Measurements from ENCODE around the gene LCN6. TPM values are rescaled to one million over a fixed set of nuclear protein-coding genes. Genes with fewer than 3 reads are reported as not detected.

The LCN6 gene
- total and polyA plus RNA-seq, 10 of the 15 experiments (the other 5 are each of a cell fraction or from before 2014, with no cell fraction given) = not detected

DNA sequence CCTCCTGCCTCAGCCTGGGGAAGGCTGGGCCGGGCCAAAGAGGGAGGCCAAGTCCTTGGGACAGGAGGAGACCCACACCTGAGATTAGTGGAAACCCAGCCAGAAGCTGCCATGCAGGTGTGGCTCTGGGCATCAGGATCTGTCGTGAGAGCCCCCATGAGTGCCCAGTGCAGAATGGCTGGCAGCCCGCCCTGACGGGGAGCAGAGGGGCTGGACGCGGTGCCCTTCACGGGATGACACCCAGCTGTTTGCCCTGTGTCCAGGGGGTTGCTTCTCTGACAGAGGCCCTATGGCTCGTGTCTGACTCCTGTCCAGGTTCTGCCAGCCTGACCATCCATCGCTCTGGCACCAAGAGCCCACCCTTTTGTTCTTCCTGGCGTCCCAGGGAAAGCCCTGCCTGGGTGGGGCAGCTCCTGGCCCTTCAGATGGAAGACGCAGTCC lies 27.4 kb downstream of the LCN6 start:
- H3K4me3 ChIP-seq = no peak overlapping the region
- ATAC-seq (no peak), FAIRE-seq (no peak), DNase-seq (ENCODE audit: low read depth, low spot score) (no peak)
- CTCF ChIA-PET = no interaction called here
- peaks cover 7% of the 10 kb centered on the region for H3K79me2 ChIP-seq (ENCODE audit: control insufficient read depth, insufficient read depth, low read length)
- no peak overlapping the region for H3K27ac ChIP-seq (ENCODE audit: control insufficient read depth, insufficient read depth)
- H3K9me3 ChIP-seq (replicated peaks; ENCODE audit: control insufficient read depth, insufficient read depth, low read length) = no peaks in the 10 kb centered on the region
- H3K9ac ChIP-seq (ENCODE audit: control insufficient read depth, insufficient read depth, low read length) = no peak overlapping the region
- POLR2A ChIA-PET = no interaction called here
- H4K20me1 ChIP-seq (ENCODE audit: control insufficient read depth, insufficient read depth) = peaks cover 7% of the 10 kb centered on the region
- H3K4me2 ChIP-seq (ENCODE audit: control insufficient read depth, insufficient read depth) = no peak overlapping the region
- H3K27me3 ChIP-seq (replicated peaks in 1 of 2; ENCODE audit: control insufficient read depth in 2 of 2, insufficient read depth in 2 of 2, low read length in 1 of 2) = no peaks in the 10 kb centered on the region
- RAD21 ChIA-PET (ENCODE audit: unreplicated experiment) = no interaction called here
- no peak for TF ChIP-seq ETV6 (conservative IDR thresholded peaks at IDR 0.05 in 1 of 2, IDR thresholded peaks at IDR 0.05 in 1 of 2; ENCODE audit: borderline replicate concordance in 1 of 2, low read depth in 1 of 2)
- TF ChIP-seq RFX5 (IDR thresholded peaks at IDR 0.05; ENCODE audit: low read depth, low read length) = no peak
- TF ChIP-seq BMI1 (IDR thresholded peaks at IDR 0.05; ENCODE audit: borderline replicate concordance) = no peak
- no TSS peak for BruUV-seq (replicated peaks)
- peaks cover 18 to 25% of the 10 kb centered on the region in 2 experiments for H3K36me3 ChIP-seq (ENCODE audit: control insufficient read depth in 2 of 2, insufficient read depth in 2 of 2, low read length in 1 of 2)
- SMC1A ChIA-PET (ENCODE audit: uncharacterized antibody, unreplicated experiment) = no interaction called here
- H2AFZ ChIP-seq (ENCODE audit: control insufficient read depth, low read depth, low read length) = no peak overlapping the region
- in situ Hi-C loops (cut with MboI) (no loop called here), intact Hi-C loops (cut with micrococcal nuclease; ENCODE audit: unreplicated experiment) (no loop called here)
- H3K4me1 ChIP-seq (ENCODE audit: control insufficient read depth, insufficient read depth, low read length) = peaks cover 4% of the 10 kb centered on the region
- WGBS (ENCODE audit: insufficient coverage, insufficient replicate concordance, low lambda C conversion rate, missing lambda C conversion rate) = 73% methylated on average over 8 of the region's 11 CpGs

DNA sequence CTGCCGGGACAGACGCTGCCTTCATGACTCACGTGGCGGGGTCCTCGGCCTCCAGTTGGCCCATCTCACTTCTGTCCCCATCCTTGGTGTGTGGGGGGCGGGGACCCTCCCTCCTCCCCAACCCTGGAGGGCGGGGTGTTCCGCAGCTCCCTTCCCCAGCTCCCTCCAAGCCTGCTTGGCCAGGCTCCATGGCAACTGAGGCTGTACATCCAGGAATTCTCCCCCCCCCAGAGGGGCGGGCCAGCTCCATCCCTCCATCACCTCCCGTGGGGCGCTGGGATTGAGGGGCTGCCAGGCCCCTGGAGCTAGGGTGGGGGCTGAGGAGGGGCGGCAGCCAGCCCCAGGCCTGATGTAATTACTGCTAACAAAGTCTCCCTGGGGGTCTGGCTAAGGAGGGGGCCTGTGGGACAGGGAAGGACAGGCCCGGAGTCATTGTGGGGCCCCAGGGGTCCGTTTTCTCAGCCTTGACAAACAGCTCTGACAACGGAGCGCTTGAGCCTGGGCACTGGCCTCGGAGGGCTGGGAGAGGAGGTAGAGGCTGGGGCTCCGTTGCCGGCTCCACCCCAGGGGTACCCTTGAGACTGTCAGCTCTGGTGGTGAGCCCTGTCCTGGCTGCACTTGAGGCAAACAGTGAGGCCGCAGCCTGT lies 28.0 kb downstream of the LCN6 start:
- intact Hi-C loops (cut with micrococcal nuclease; ENCODE audit: unreplicated experiment) (no loop called here), in situ Hi-C loops (cut with MboI) (no loop called here)
- POLR2A ChIA-PET = no interaction called here
- Histone ChIP-seq H3K27ac (ENCODE audit: control insufficient read depth, insufficient read depth) (no peak overlapping the region), H3K9me3 (replicated peaks; ENCODE audit: control insufficient read depth, insufficient read depth, low read length) (no peaks in the 10 kb centered on the region), H3K9ac (ENCODE audit: control insufficient read depth, insufficient read depth, low read length) (no peak overlapping the region), H4K20me1 (ENCODE audit: control insufficient read depth, insufficient read depth) (peaks cover 4% of the 10 kb centered on the region; the same call in 1 of the 2 replicates), H3K79me2 (ENCODE audit: control insufficient read depth, insufficient read depth, low read length) (peaks cover 1% of the 10 kb centered on the region; the same call in 1 of the 2 replicates), H3K4me2 (ENCODE audit: control insufficient read depth, insufficient read depth) (no peak overlapping the region), H3K4me1 (ENCODE audit: control insufficient read depth, insufficient read depth, low read length) (no peaks in the 10 kb centered on the region; the same call in 1 of the 2 replicates), H3K4me3 (no peak overlapping the region), H2AFZ (ENCODE audit: control insufficient read depth, low read depth, low read length) (no peak overlapping the region), H3K27me3 (replicated peaks in 1 of 2; ENCODE audit: control insufficient read depth in 2 of 2, insufficient read depth in 2 of 2, low read length in 1 of 2) (no peaks in the 10 kb centered on the region), H3K36me3 (ENCODE audit: control insufficient read depth in 2 of 2, insufficient read depth in 2 of 2, low read length in 1 of 2) (peaks cover 14 to 22% of the 10 kb centered on the region in 2 experiments)
- DNase-seq (ENCODE audit: low read depth, low spot score) (no peak), FAIRE-seq (no peak), ATAC-seq (no peak)
- 66% methylated on average over 19 of the region's 20 CpGs for WGBS (ENCODE audit: insufficient coverage, insufficient replicate concordance, low lambda C conversion rate, missing lambda C conversion rate)
- TF ChIP-seq POLR2A (IDR thresholded peaks at IDR 0.05; ENCODE audit: low read depth, low read length) (peak; percentile 21), BMI1 (IDR thresholded peaks at IDR 0.05; ENCODE audit: borderline replicate concordance) (no peak), SRF (IDR thresholded peaks at IDR 0.05; ENCODE audit: low read depth in 2 of 2, low read length in 2 of 2) (no peak)
- TF ChIP-seq, protein P1, sequence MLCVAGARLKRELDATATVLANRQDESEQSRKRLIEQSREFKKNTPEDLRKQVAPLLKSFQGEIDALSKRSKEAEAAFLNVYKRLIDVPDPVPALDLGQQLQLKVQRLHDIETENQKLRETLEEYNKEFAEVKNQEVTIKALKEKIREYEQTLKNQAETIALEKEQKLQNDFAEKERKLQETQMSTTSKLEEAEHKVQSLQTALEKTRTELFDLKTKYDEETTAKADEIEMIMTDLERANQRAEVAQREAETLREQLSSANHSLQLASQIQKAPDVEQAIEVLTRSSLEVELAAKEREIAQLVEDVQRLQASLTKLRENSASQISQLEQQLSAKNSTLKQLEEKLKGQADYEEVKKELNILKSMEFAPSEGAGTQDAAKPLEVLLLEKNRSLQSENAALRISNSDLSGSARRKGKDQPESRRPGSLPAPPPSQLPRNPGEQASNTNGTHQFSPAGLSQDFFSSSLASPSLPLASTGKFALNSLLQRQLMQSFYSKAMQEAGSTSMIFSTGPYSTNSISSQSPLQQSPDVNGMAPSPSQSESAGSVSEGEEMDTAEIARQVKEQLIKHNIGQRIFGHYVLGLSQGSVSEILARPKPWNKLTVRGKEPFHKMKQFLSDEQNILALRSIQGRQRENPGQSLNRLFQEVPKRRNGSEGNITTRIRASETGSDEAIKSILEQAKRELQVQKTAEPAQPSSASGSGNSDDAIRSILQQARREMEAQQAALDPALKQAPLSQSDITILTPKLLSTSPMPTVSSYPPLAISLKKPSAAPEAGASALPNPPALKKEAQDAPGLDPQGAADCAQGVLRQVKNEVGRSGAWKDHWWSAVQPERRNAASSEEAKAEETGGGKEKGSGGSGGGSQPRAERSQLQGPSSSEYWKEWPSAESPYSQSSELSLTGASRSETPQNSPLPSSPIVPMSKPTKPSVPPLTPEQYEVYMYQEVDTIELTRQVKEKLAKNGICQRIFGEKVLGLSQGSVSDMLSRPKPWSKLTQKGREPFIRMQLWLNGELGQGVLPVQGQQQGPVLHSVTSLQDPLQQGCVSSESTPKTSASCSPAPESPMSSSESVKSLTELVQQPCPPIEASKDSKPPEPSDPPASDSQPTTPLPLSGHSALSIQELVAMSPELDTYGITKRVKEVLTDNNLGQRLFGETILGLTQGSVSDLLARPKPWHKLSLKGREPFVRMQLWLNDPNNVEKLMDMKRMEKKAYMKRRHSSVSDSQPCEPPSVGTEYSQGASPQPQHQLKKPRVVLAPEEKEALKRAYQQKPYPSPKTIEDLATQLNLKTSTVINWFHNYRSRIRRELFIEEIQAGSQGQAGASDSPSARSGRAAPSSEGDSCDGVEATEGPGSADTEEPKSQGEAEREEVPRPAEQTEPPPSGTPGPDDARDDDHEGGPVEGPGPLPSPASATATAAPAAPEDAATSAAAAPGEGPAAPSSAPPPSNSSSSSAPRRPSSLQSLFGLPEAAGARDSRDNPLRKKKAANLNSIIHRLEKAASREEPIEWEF (IDR thresholded peaks at IDR 0.05; ENCODE audit: insufficient replicate concordance, low read depth, low read length) = no peak
- BruUV-seq (replicated peaks) = no TSS peak
- RAD21 ChIA-PET (ENCODE audit: unreplicated experiment) = no interaction called here
- CTCF ChIA-PET = no interaction called here
- SMC1A ChIA-PET (ENCODE audit: uncharacterized antibody, unreplicated experiment) = no interaction called here
